SH-SY5Y (cell line): ENCODE measurements around the gene NBAS.

Experiments used
- GATA2 ChIP-seq: IDR thresholded peaks from 2 replicates; pipeline ENCODE4 v1.6.1; 2011; ENCODE audit warnings: mild to moderate bottlenecking, low read depth, low read length
- GATA3 ChIP-seq: IDR thresholded peaks from 2 replicates; pipeline ENCODE4 v1.6.1; 2011; ENCODE audit warnings: low read depth, mild to moderate bottlenecking, low read length, moderate library complexity

DNA sequence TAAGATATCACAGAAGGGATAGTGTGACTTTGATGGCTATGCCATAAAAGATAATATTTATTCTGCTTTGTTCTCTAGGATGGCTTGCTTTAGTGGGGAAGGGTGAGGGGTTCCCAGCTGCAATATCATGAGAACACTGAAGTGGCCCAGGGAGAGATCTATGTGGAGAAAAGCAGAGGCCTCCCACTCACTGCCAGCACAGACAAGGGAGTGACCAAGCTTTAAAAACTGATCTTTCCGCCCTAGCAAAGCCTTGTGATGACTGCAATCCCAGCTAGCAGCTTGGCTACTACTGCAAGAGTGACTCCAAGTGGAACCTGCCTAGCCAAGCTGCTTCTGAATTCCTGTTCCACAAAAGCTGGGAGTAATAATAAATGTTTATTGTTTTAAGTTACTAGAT lies 22.7 kb upstream of the NBAS start:
- TF ChIP-seq GATA2 (no peak), GATA3 (no peak)
